ENCODE measurements around the gene RSRP1. TPM values are rescaled to one million over a fixed set of nuclear protein-coding genes. Genes with fewer than 3 reads are reported as not detected.
A peak's percentile ranks its signal among the peaks of the same experiment; 100 is the strongest.
"Not testable (repeated sequence)": the region's sequence is repeated elsewhere in the genome, so short reads cannot be mapped to it uniquely, and the experiment has no call there.

RSRP1 gene
- total RNA-seq (2021; ENCODE audit: unreplicated experiment) (82.9 TPM), Bru-seq, nascent RNA (percentile 97 among the genes with signal in this experiment), BruChase-seq, experiment 1, labeled RNA remaining after a 6-hour chase (percentile 98 among the genes with signal in this experiment), BruChase-seq, experiment 2, labeled RNA remaining after a 2-hour chase (percentile 99 among the genes with signal in this experiment)
- 30.0 and 37.9 TPM in 2 replicates for polyA plus RNA-seq (2012)
- long read RNA-seq, partial matches to known transcripts: 0 of 51 reads
- long read RNA-seq, other reads (novel, unspliced or antisense): 46 of 51 reads

- TF ChIP-seq POLR2A (IDR thresholded peaks at IDR 0.05; ENCODE audit: borderline replicate concordance, extremely low read depth, insufficient read depth, insufficient read length) (peak; percentile 99), ZFX (IDR thresholded peaks at IDR 0.05) (peak; percentile 47; the same call in 1 of the 2 replicates), FOSL1 (IDR thresholded peaks at IDR 0.05; ENCODE audit: low read depth) (no peak), POLR2AphosphoS5 (IDR thresholded peaks at IDR 0.05; ENCODE audit: low read depth, low read length) (peak; percentile 100), TCF7L2 (IDR thresholded peaks at IDR 0.05; ENCODE audit: borderline replicate concordance, extremely low read depth, insufficient read depth, insufficient read length) (no peak), ZBTB33 (IDR thresholded peaks at IDR 0.05; ENCODE audit: extremely low read depth, insufficient replicate concordance, low read length) (peak; percentile 71), JUND (IDR thresholded peaks at IDR 0.05) (no peak), SIN3A (IDR thresholded peaks at IDR 0.05; ENCODE audit: low read depth) (no peak), EZH2phosphoT487 (IDR thresholded peaks at IDR 0.05; ENCODE audit: borderline replicate concordance) (no peak), ATF3 (IDR thresholded peaks at IDR 0.05) (no peak), ZNF274 (IDR thresholded peaks at IDR 0.05; ENCODE audit: low read depth, low read length) (no peak), SP1 (IDR thresholded peaks at IDR 0.05; ENCODE audit: low read depth) (no peak), REST (IDR thresholded peaks at IDR 0.05; ENCODE audit: low read depth) (no peak)
- Histone ChIP-seq H4K20me1 (ENCODE audit: insufficient read depth) (peaks cover 17% of the 10 kb centered on the region; the same call in 1 of the 2 replicates), H3K4me3 (replicated peaks in 1 of 2; ENCODE audit: low read depth in 1 of 2, low read length in 2 of 2) (peak within 1 kb of the TSS; percentile 93 to 98), H3K9me2 (ENCODE audit: insufficient read depth) (no peaks in the 10 kb centered on the region), H3K27me3 (ENCODE audit: insufficient read depth, low read length) (no peaks in the 10 kb centered on the region), H3K4me1 (ENCODE audit: control insufficient read depth in 1 of 2, insufficient read depth in 2 of 2, low read length in 2 of 2) (peaks cover 11 to 17% of the 10 kb centered on the region in 2 experiments), H3K27ac (ENCODE audit: low read depth, low read length) (peak within 1 kb of the TSS; percentile 97), H2AFZ (ENCODE audit: low read depth, low read length, poor library complexity, severe bottlenecking) (peak within 1 kb of the TSS; percentile 56), H3K79me2 (ENCODE audit: insufficient read depth, low read length) (peaks cover 50% of the 10 kb centered on the region), H3K9ac (ENCODE audit: low read length) (peak within 1 kb of the TSS; percentile 93), H3K36me3 (ENCODE audit: control insufficient read depth in 1 of 2, insufficient read depth in 2 of 2, low read length in 2 of 2) (peaks cover 17 to 30% of the 10 kb centered on the region in 2 experiments), H3K4me2 (ENCODE audit: low read length) (peak within 1 kb of the TSS; percentile 96), H3K9me3 (ENCODE audit: control insufficient read depth in 1 of 2, insufficient read depth in 1 of 2, low read depth in 1 of 2, low read length in 2 of 2) (no peaks in the 10 kb centered on the region)
- DNase-seq (ENCODE audit: low read depth, low spot score) (peak; percentile 93), ATAC-seq (peak; percentile 90)
- ChIA-PET CTCF (no interaction called here), RAD21 (ENCODE audit: low non-redundant PET in 1 of 2, low total read pairs in 2 of 2, uncharacterized antibody in 2 of 2, unreplicated experiment in 2 of 2) (no interaction called here), POLR2A (interaction anchor here (0.7 to 1.7 kb wide), 14 partner anchors 9 to 554 kb away, joined by 3 to 25 read pairs (median 4); partner anchors contain the start of genes MACO1 and SYF2)
- BruUV-seq (replicated peaks): TSS peak; percentile 80
- intact Hi-C loops (cut with micrococcal nuclease): loop anchor here (5.0 kb wide), 1 partner anchor 95 kb away; no protein-coding TSS in a partner anchor
Observed at GRCh38 chr1:25247024-25247828, at the start of gene RSRP1. TSS of gene RSRP1 (minus strand) at chr1:25247454. CDS start at chr1:25246963, 491 bp downstream.

DNA sequence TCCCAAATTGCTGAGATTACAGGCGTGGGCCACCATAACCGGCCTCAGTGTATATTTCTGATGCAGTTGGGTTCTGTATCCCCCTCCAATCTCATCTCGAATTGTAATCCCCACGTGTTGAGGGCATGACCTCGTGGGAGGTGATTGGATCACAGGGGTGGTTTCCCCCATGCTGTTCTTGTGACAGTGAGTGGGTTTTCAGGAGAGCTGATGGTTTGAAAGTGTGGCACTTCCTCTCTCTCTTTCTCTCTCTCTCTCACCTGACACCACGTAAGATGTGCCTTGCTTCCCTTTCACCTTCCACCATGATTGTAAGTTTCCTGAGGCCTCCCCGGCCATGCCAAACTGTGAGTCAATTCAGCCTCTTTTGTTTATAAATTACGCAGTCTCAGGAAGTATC lies 49.2 kb upstream of the RSRP1 start:
- ATAC-seq; H3K27ac ChIP-seq (ENCODE audit: low read depth, low read length); H3K9ac ChIP-seq (ENCODE audit: low read length); H2AFZ ChIP-seq (ENCODE audit: low read depth, low read length, poor library complexity, severe bottlenecking); H3K4me2 ChIP-seq (ENCODE audit: low read length); BruUV-seq (replicated peaks); H3K27me3 ChIP-seq (ENCODE audit: insufficient read depth, low read length); H3K4me1 ChIP-seq (ENCODE audit: control insufficient read depth in 1 of 2, insufficient read depth in 2 of 2, low read length in 2 of 2); H4K20me1 ChIP-seq (ENCODE audit: insufficient read depth); H3K9me2 ChIP-seq (ENCODE audit: insufficient read depth); H3K4me3 ChIP-seq (replicated peaks in 1 of 2; ENCODE audit: low read depth in 1 of 2, low read length in 2 of 2); H3K79me2 ChIP-seq (ENCODE audit: insufficient read depth, low read length); RAD21 ChIA-PET (ENCODE audit: low non-redundant PET in 1 of 2, low total read pairs in 2 of 2, uncharacterized antibody in 2 of 2, unreplicated experiment in 2 of 2); intact Hi-C loops (cut with micrococcal nuclease); POLR2A ChIA-PET; H3K9me3 ChIP-seq (ENCODE audit: control insufficient read depth in 1 of 2, insufficient read depth in 1 of 2, low read depth in 1 of 2, low read length in 2 of 2); DNase-seq (ENCODE audit: low read depth, low spot score); H3K36me3 ChIP-seq (ENCODE audit: control insufficient read depth in 1 of 2, insufficient read depth in 2 of 2, low read length in 2 of 2); CTCF ChIA-PET: not testable (repeated sequence)
